Mesenteric fat pad (tissue), 1 donor: ENCODE data around the gene PNMA6E. TPM values are rescaled to one million over a fixed set of nuclear protein-coding genes. Genes with fewer than 3 reads are reported as not detected.
"Not testable (repeated sequence)": the region's sequence is repeated elsewhere in the genome, so short reads cannot be mapped to it uniquely, and the experiment has no call there.

Experiments
- DNase-seq: peaks from one replicate; pipeline ENCODE4 v3.0.0-alpha.2; 2020; ENCODE audit warnings: low spot score
- total RNA-seq: library from RNA; stranded (reverse); fragmentation: NEBNext Ultra II Directional; extraction: Animal tissue kit (Norgen Biotek cat#: 25700); gene quantifications from one replicate; pipeline ENCODE4 v1.2.1, GENCODE V29; 2021
- donor health status: DM: yes; HTN: yes; CAD: no.

PNMA6E gene
- total RNA-seq, 1 donor from 2014 or later: not detected

DNA sequence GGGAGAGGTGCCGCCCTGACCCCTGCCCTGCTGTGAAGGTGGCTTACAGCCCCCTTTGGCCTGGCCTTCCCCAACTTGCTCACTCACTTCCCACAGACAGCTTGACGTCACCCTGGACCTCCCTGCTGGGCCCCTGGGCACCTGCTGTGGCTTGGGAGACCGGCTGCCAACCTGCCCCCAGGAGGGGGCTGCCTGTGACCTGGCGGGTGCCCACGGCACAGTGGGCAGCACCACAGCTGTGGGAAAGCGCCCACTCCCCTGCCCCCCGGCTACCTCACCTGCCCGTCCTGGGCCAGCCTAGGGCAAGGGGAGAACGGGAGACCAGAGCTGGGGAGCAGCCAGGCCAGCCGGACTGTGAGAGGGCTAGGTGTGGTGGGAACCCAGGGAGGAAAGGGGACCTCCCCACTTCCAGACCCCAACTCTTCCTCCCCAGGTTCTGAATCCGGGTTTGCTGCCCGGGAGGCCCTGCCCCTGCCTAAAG lies 7.8 kb upstream of the PNMA6E start:
- no peak for DNase-seq

DNA sequence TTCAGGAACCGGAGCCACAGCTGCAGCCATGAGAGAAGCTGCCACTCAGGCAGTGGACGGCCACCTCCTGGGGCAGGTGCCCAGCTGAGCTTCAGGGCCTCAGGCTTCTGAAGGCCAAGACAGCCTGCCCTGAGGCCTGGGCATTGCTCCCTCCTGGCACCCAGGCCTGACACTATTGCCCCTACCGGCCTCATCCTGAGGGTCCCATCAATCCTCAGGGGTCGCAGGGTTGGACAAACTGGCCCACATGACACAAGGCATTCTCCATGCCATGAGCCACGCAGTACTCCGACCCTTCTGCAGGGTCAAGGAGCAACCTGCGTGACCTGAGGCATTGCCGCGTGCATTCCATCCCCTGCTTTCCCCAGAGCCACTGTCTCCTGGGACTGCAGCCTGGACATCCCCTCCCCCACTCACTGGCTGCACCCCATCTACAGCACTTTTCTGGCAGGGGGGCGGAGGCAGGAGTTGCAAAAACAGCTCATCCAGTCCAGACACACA lies 7.1 kb upstream of the PNMA6E start:
- DNase-seq: no peak

GRCh38 chrX:153407736-153408135 lies 6.6 kb upstream of the PNMA6E start:
- no peak for DNase-seq

- DNase-seq: no peak
Measured at GRCh38 chrX:153406903-153407302, 5.8 kb upstream of the PNMA6E start.

DNA sequence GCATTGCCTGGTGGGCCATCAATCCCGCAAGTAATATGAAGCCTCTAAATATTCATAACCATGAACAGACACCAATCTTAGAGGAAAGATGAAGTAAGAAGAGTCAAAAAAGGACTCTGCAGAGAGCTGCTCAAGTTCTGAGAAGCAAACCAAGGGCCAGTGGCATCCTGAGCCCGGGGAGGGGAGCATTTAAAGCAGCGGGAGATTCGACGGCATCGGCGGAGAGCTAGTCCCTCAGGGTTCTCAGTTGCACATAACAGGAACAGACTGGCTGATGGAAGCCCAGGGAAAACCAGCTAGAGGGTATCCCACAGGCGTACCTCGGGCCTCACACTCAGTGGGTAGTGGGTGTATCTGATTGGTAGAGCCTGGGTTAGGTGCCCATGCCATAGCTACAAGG lies 4.9 kb upstream of the PNMA6E start:
- DNase-seq: no peak

GRCh38 chrX:153405426-153405825 lies 4.3 kb upstream of the PNMA6E start:
- DNase-seq: no peak

DNA sequence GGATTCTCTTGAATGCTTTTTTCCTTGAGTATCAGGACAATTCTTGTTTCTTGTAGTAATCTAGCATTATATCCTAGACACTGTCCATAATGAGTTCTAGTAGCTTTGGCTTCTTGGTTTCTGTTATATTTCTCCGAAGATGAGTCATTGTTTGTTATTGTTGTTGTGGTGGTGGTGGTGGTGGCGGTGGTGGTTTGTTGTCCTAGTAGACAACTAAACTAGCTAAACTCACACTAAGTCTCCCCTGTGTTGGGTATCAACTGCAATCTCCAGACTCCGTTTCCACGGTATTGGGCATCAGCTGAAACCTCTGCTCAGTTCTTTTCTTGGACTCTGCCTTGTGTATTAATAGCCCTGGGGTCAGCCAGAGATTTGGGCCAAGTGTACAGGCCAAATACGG lies 3.2 kb upstream of the PNMA6E start:
- not testable (repeated sequence) for DNase-seq

GRCh38 chrX:153400146-153401132 lies 711 bp downstream of the PNMA6E start:
- no peak for DNase-seq

- no peak for DNase-seq
Measured at GRCh38 chrX:153398275-153398960, 2.7 kb downstream of the PNMA6E start.

GRCh38 chrX:153397256-153397960 lies 3.7 kb downstream of the PNMA6E start:
- no peak for DNase-seq

- DNase-seq: no peak
Measured at GRCh38 chrX:153396320-153397195, 4.6 kb downstream of the PNMA6E start.

GRCh38 chrX:153395613-153396319 lies 5.4 kb downstream of the PNMA6E start:
- no peak for DNase-seq

- no peak for DNase-seq
Measured at GRCh38 chrX:153394612-153395011, 6.5 kb downstream of the PNMA6E start.

DNA sequence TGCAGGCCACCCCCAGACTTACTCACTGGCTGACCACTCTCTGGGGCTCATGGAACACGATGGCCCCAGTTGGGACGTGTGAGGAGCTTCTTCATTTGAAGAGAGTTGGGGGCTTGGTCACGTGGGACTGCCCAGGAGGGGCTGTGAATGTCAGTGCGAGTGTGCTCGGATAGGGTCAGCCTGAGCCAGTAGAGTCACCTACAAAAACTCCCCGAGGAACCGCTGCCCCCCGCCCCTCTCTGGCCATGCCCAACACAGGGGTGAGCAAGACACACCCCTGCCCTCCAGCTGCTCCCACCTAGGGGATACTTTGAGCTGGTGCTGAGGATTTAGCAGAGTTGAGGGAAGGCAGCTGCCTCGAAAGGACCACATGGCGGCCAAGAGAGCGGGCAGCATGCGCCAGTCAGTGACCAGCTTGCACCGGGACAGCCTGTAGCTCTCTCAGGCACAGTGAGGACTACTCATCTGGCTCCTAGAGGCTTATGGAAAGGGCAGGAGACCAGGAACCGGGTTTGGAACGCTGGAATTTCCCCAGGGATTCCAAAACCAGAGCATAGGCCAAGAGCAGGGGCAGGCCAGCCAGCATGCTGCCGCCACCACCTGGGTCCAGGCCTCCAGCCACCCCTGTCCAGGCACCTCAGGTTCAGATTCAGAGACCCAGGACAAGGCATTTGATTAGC lies 8.4 kb downstream of the PNMA6E start:
- peak; percentile 43 for DNase-seq

- DNase-seq: not testable (repeated sequence)
Measured at GRCh38 chrX:153389460-153389768, 11.7 kb downstream of the PNMA6E start.

DNA sequence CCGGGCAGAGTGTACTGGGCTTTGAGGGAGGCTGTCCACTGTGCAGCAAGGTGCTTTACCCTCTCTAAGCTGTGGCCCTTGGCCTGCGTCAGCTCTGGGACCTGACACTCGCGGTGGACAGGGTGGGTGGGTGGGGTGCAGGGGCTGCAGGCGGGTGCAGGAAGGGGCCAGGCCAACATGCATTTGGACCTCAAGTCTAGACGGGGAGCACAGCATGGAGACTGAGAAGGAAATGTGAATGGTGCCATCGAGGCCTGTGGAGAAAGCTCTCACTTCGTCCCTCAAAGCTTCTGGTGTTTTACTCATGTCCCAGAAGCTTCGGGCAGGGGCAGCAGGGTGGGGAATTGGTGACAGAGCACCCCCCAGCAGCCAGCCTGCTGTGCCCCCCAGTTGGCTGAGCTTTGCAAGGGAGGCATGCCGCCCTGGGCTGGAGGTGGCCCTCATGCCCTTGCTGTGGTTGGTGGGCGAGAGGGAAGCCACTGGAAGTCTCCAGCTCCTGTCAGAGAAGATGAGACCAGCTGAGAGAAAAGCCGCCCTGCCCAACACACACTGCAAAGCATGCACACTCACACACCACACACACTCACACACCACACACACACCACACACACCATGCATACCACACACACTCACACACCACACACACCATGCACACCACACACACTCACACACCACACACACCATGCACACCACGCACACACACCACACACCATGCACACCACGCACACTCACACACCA lies 12.3 kb downstream of the PNMA6E start:
- no peak for DNase-seq

- DNase-seq: peak; percentile 81
Measured at GRCh38 chrX:153387987-153388721, 13.0 kb downstream of the PNMA6E start.

GRCh38 chrX:153387345-153387744 lies 13.8 kb downstream of the PNMA6E start:
- peak; percentile 84 for DNase-seq
